GM12874 (cell line): Measurements from ENCODE around the gene PIGX.

Source experiments
- CTCF ChIP-seq: IDR thresholded peaks from 2 replicates; pipeline ENCODE4 v1.5.1; 2011; ENCODE audit warnings: low read depth, mild to moderate bottlenecking, control low read depth, low read length, moderate library complexity; ENCODE audit not compliant: insufficient read depth

Gene PIGX

GRCh38 chr3:196706731-196707130 is 5.4 kb upstream of the PIGX start:
- TF ChIP-seq CTCF: no peak

- no peak for TF ChIP-seq CTCF
Observed at GRCh38 chr3:196707566-196707965, 4.6 kb upstream of the PIGX start.

GRCh38 chr3:196708467-196708866 is 3.7 kb upstream of the PIGX start:
- TF ChIP-seq CTCF: no peak

- no peak for TF ChIP-seq CTCF
Observed at GRCh38 chr3:196712514-196713413, 587 bp downstream of the PIGX start.

- TF ChIP-seq CTCF: no peak
Observed at GRCh38 chr3:196721097-196721496, 8.9 kb downstream of the PIGX start.

- TF ChIP-seq CTCF: no peak
Observed at GRCh38 chr3:196726788-196727675, 14.9 kb downstream of the PIGX start.

GRCh38 chr3:196735751-196736150 is 23.6 kb downstream of the PIGX start:
- no peak for TF ChIP-seq CTCF
